ENCODE results near the gene TANK. TPM values are rescaled to one million over a fixed set of nuclear protein-coding genes. Genes with fewer than 3 reads are reported as not detected.
A peak's percentile ranks its signal among the peaks of the same experiment; 100 is the strongest.

Gene TANK
- total RNA-seq, 1 experiment from 2014 or later = 52.5 TPM

- TF ChIP-seq REST (IDR thresholded peaks at IDR 0.05; ENCODE audit: low read depth) (no peak), YY1 (IDR thresholded peaks at IDR 0.05; ENCODE audit: extremely low read depth, insufficient replicate concordance, low read depth, low read length) (peak; percentile 87), FOSL1 (IDR thresholded peaks at IDR 0.05; ENCODE audit: low read depth) (no peak), EGR1 (IDR thresholded peaks at IDR 0.05; ENCODE audit: low read depth) (peak; percentile 47; the same call in 1 of the 2 replicates), MAX (IDR thresholded peaks at IDR 0.05) (no peak; the same call in 1 of the 2 replicates), EZH2 (IDR thresholded peaks at IDR 0.05) (no peak), ZFX (IDR thresholded peaks at IDR 0.05) (peak; percentile 49; the same call in 1 of the 2 replicates), TCF7L2 (IDR thresholded peaks at IDR 0.05; ENCODE audit: borderline replicate concordance, extremely low read depth, insufficient read depth, insufficient read length) (no peak)
Observed at GRCh38 chr2:161160226-161161073, at the start of gene TANK (continued).

GRCh38 chr2:161111531-161111930 is 48.7 kb upstream of the TANK start:
- BruUV-seq (replicated peaks) = no TSS peak
- ChIA-PET CTCF (no interaction called here), POLR2A (no interaction called here), RAD21 (ENCODE audit: low non-redundant PET in 1 of 2, low total read pairs in 2 of 2, uncharacterized antibody in 2 of 2, unreplicated experiment in 2 of 2) (no interaction called here)
- DNase-seq (ENCODE audit: low read depth, low spot score) (no peak), ATAC-seq (no peak)
- no peak overlapping the region for H2AFZ ChIP-seq (ENCODE audit: low read depth, low read length, poor library complexity, severe bottlenecking)
- H3K36me3 ChIP-seq (ENCODE audit: control insufficient read depth in 1 of 2, insufficient read depth in 2 of 2, low read length in 2 of 2) = no peaks in the 10 kb centered on the region
- H3K9ac ChIP-seq (ENCODE audit: low read length) = no peak overlapping the region
- H3K9me2 ChIP-seq (ENCODE audit: insufficient read depth) = 0 out of 2 replicates have a peak, but pooled peaks cover 5% of the 10 kb centered on the region
- TF ChIP-seq EGR1 (IDR thresholded peaks at IDR 0.05; ENCODE audit: low read depth) (no peak), REST (IDR thresholded peaks at IDR 0.05; ENCODE audit: low read depth) (no peak), POLR2A (IDR thresholded peaks at IDR 0.05; ENCODE audit: borderline replicate concordance, extremely low read depth, insufficient read depth, insufficient read length) (no peak), CEBPB (IDR thresholded peaks at IDR 0.05; ENCODE audit: low read depth) (no peak)
- intact Hi-C loops (cut with micrococcal nuclease) = no loop called here
- H3K79me2 ChIP-seq (ENCODE audit: insufficient read depth, low read length) = no peaks in the 10 kb centered on the region
- no peak overlapping the region for H3K4me2 ChIP-seq (ENCODE audit: low read length)
- H3K9me3 ChIP-seq (ENCODE audit: control insufficient read depth in 1 of 2, insufficient read depth in 1 of 2, low read depth in 1 of 2, low read length in 2 of 2) = no peaks in the 10 kb centered on the region
- H3K27ac ChIP-seq (ENCODE audit: low read depth, low read length) = no peak overlapping the region
- peaks cover 0 to 3% of the 10 kb centered on the region in 2 experiments; a peak in 1 of 4 replicates for H3K4me1 ChIP-seq (ENCODE audit: control insufficient read depth in 1 of 2, insufficient read depth in 2 of 2, low read length in 2 of 2)
- no peak overlapping the region for H3K4me3 ChIP-seq (replicated peaks in 1 of 2; ENCODE audit: low read depth in 1 of 2, low read length in 2 of 2)
- no peaks in the 10 kb centered on the region for H3K27me3 ChIP-seq (ENCODE audit: insufficient read depth, low read length)
- H4K20me1 ChIP-seq (ENCODE audit: insufficient read depth) = no peaks in the 10 kb centered on the region

Measured in HCT116 (cell line).